ENCODE results near the gene TAF3. TPM values are rescaled to one million over a fixed set of nuclear protein-coding genes. Genes with fewer than 3 reads are reported as not detected.
A peak's percentile ranks its signal among the peaks of the same experiment; 100 is the strongest.
"Not testable (repeated sequence)": the region's sequence is repeated elsewhere in the genome, so short reads cannot be mapped to it uniquely, and the experiment has no call there.

TAF3 gene
- total RNA-seq, 1 donor from 2014 or later = 11.8 TPM

DNA sequence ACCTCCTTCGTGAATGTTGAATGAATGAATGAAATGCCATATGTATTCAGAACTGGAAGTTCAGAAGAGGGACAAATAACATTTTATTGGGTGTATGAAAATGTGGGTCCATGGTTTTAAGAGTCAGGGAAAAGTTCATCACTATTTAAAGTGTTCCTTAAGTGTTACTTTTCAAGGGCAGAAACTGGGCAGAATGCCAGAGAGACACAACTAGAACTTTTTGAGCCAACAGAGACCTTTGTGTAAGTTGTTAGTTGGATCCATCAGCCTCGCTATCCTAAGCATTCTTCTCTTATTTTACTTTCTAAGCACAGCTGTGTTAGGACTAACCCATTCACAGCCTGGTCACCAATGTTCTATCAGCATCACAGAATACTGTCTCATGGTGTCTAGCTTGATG is 13.6 kb upstream of the TAF3 start:
- TF ChIP-seq, protein P1, sequence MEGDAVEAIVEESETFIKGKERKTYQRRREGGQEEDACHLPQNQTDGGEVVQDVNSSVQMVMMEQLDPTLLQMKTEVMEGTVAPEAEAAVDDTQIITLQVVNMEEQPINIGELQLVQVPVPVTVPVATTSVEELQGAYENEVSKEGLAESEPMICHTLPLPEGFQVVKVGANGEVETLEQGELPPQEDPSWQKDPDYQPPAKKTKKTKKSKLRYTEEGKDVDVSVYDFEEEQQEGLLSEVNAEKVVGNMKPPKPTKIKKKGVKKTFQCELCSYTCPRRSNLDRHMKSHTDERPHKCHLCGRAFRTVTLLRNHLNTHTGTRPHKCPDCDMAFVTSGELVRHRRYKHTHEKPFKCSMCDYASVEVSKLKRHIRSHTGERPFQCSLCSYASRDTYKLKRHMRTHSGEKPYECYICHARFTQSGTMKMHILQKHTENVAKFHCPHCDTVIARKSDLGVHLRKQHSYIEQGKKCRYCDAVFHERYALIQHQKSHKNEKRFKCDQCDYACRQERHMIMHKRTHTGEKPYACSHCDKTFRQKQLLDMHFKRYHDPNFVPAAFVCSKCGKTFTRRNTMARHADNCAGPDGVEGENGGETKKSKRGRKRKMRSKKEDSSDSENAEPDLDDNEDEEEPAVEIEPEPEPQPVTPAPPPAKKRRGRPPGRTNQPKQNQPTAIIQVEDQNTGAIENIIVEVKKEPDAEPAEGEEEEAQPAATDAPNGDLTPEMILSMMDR (conservative IDR thresholded peaks at IDR 0.05) = no peak
- no peaks in the 10 kb centered on the region for H3K9me3 Mint-ChIP-seq
- DNase-seq (ENCODE audit: low read depth, low spot score) = no peak
- peaks cover 16% of the 10 kb centered on the region for H3K36me3 Mint-ChIP-seq (ENCODE audit: low read depth)
- no peak overlapping the region for H3K4me3 Mint-ChIP-seq
- no peak overlapping the region for H3K27ac Mint-ChIP-seq (ENCODE audit: unreplicated experiment)
- no peaks in the 10 kb centered on the region for H3K27me3 Mint-ChIP-seq (ENCODE audit: low read depth)
- H3K4me1 Mint-ChIP-seq = no peaks in the 10 kb centered on the region

GRCh38 chr10:7808686-7809267 is 9.5 kb upstream of the TAF3 start:
- no peaks in the 10 kb centered on the region for H3K9me3 Mint-ChIP-seq
- peaks cover 10% of the 10 kb centered on the region for H3K36me3 Mint-ChIP-seq (ENCODE audit: low read depth)
- H3K4me1 Mint-ChIP-seq = no peaks in the 10 kb centered on the region
- no peak for DNase-seq (ENCODE audit: low read depth, low spot score)
- TF ChIP-seq, protein P1 (conservative IDR thresholded peaks at IDR 0.05) = no peak
- peaks cover 14% of the 10 kb centered on the region for H3K27me3 Mint-ChIP-seq (ENCODE audit: low read depth)
- H3K27ac Mint-ChIP-seq (ENCODE audit: unreplicated experiment) = no peak overlapping the region
- H3K4me3 Mint-ChIP-seq = no peak overlapping the region

DNA sequence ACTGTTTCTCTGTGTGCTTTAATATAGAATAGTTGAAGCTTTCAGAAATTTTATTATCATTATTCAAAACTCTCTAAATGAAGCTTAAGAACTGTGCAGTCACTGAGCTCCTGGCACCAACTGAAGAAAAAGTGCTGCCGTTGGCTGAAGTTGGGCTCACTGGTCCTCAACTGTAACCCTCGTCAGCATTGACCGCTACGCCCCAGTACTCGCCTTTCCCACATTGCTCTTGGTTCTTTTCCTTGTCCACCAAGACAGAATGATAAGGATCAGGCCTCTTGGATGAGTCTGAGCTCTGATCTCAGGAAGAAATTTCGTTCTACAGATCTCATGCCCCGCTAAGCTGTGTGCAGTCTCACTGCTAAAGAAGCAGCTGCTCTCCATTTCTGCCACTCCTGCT is 7.9 kb upstream of the TAF3 start:
- Mint-ChIP-seq H3K4me3 (no peak overlapping the region), H3K4me1 (no peaks in the 10 kb centered on the region), H3K27me3 (ENCODE audit: low read depth) (peaks cover 27% of the 10 kb centered on the region), H3K27ac (ENCODE audit: unreplicated experiment) (no peak overlapping the region), H3K36me3 (ENCODE audit: low read depth) (peaks cover 4% of the 10 kb centered on the region), H3K9me3 (no peaks in the 10 kb centered on the region)
- TF ChIP-seq, protein P1 (conservative IDR thresholded peaks at IDR 0.05) = no peak
- DNase-seq (ENCODE audit: low read depth, low spot score) = no peak

- Mint-ChIP-seq H3K27me3 (ENCODE audit: low read depth) (peaks cover 32% of the 10 kb centered on the region), H3K9me3 (no peaks in the 10 kb centered on the region), H3K27ac (ENCODE audit: unreplicated experiment) (no peak overlapping the region), H3K4me1 (no peaks in the 10 kb centered on the region), H3K36me3 (ENCODE audit: low read depth) (peaks cover 4% of the 10 kb centered on the region), H3K4me3 (no peak overlapping the region)
- TF ChIP-seq, protein P1 (conservative IDR thresholded peaks at IDR 0.05) = no peak
- no peak for DNase-seq (ENCODE audit: low read depth, low spot score)
Observed at GRCh38 chr10:7811000-7811399, 7.3 kb upstream of the TAF3 start.

DNA sequence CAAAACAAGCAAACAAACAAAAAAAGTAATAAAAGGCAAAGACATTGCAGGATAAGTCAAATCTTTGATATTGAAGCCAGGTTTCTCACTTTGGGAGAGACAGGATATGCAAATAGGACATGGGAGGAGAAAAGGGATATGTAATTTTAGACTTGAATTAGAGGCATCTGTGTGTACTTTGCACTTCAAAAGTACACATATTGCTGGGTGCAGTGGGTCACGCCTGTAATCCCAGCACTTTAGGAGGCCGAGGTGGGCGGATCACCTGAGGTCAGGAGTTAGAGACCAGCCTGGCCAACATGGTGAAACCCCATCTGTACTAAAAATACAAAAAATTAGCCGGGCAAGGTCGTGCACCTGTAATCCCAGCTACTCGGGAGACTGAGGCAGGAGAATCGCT is 6.6 kb upstream of the TAF3 start:
- not testable (repeated sequence) for H3K9me3 Mint-ChIP-seq; H3K36me3 Mint-ChIP-seq (ENCODE audit: low read depth); H3K4me1 Mint-ChIP-seq

GRCh38 chr10:7813481-7813880 is 4.8 kb upstream of the TAF3 start:
- TF ChIP-seq, protein P1 (conservative IDR thresholded peaks at IDR 0.05) = no peak
- Mint-ChIP-seq H3K36me3 (ENCODE audit: low read depth) (no peaks in the 10 kb centered on the region), H3K27me3 (ENCODE audit: low read depth) (peaks cover 54% of the 10 kb centered on the region), H3K4me3 (no peak overlapping the region), H3K4me1 (peaks cover 7% of the 10 kb centered on the region), H3K27ac (ENCODE audit: unreplicated experiment) (no peak overlapping the region), H3K9me3 (no peaks in the 10 kb centered on the region)
- DNase-seq (ENCODE audit: low read depth, low spot score) = no peak

More for the DNA sequence above, 6.6 kb upstream of the TAF3 start:
- Mint-ChIP-seq H3K27me3 (ENCODE audit: low read depth) (peaks cover 39% of the 10 kb centered on the region), H3K4me3 (peak overlapping the region; percentile 10)
- DNase-seq (ENCODE audit: low read depth, low spot score); H3K27ac Mint-ChIP-seq (ENCODE audit: unreplicated experiment): not testable (repeated sequence)
